Ishikawa (cell line): ENCODE results near the gene ADD2.

Source experiments
- CEBPB ChIP-seq: IDR thresholded peaks from 2 replicates; pipeline ENCODE4 v1.6.1; 2012
- CREB1 ChIP-seq: IDR thresholded peaks from 2 replicates; pipeline ENCODE4 v1.6.1; 2012; ENCODE audit warnings: low read depth
- EGR1 ChIP-seq: IDR thresholded peaks from 2 replicates; pipeline ENCODE4 v1.6.1; 2012
- EP300 ChIP-seq: IDR thresholded peaks from 2 replicates; pipeline ENCODE4 v1.6.1; 2012; ENCODE audit warnings: borderline replicate concordance
- FOXM1 ChIP-seq: IDR thresholded peaks from 2 replicates; pipeline ENCODE4 v1.6.1; 2012; ENCODE audit warnings: low read depth, borderline replicate concordance
- MAX ChIP-seq: IDR thresholded peaks from 2 replicates; pipeline ENCODE4 v1.6.1; 2012
- RAD21 ChIP-seq: IDR thresholded peaks from 2 replicates; pipeline ENCODE4 v1.6.1; 2012; ENCODE audit warnings: low read depth
- REST ChIP-seq: IDR thresholded peaks from 2 replicates; pipeline ENCODE4 v1.6.1; 2012; ENCODE audit warnings: low read depth, mild to moderate bottlenecking
- TAF1 ChIP-seq: IDR thresholded peaks from 2 replicates; pipeline ENCODE4 v1.6.1; 2012; ENCODE audit warnings: low read depth, mild to moderate bottlenecking
- TCF12 ChIP-seq: IDR thresholded peaks from 2 replicates; pipeline ENCODE4 v1.6.1; 2012; ENCODE audit warnings: low read depth
- TEAD4 ChIP-seq: IDR thresholded peaks from 2 replicates; pipeline ENCODE4 v1.6.1; 2012
- USF1 ChIP-seq: IDR thresholded peaks from 2 replicates; pipeline ENCODE4 v1.6.1; 2012
- YY1 ChIP-seq: IDR thresholded peaks from 2 replicates; pipeline ENCODE4 v1.6.1; 2012; ENCODE audit warnings: low read depth
- ZBTB7A ChIP-seq: IDR thresholded peaks from 2 replicates; pipeline ENCODE4 v1.6.1; 2012; ENCODE audit warnings: low read depth

- TF ChIP-seq MAX (no peak), EP300 (no peak), TAF1 (no peak), REST (no peak), CEBPB (no peak), TEAD4 (no peak), RAD21 (no peak), TCF12 (no peak), EGR1 (no peak), ZBTB7A (no peak), YY1 (no peak), USF1 (no peak), FOXM1 (no peak), CREB1 (no peak)
Measured at GRCh38 chr2:70729647-70730046, 38.4 kb downstream of the ADD2 start.
